ENCODE results near the gene DLK1.

Gene DLK1
- 0 reads per million in 2 donors for total RNA-seq

- no peak for DNase-seq
These were observed at the start of gene DLK1 for GRCh38 chr14:100726550-100727085. DLK1 (plus strand) TSS chr14:100726892; CDS start chr14:100727069, 177 bp downstream.

GRCh38 chr14:100677152-100677551 is 49.5 kb upstream of the DLK1 start:
- DNase-seq: no peak

GRCh38 chr14:100677554-100678468 is 48.9 kb upstream of the DLK1 start:
- DNase-seq: no peak

- no peak for DNase-seq
These were observed 48.2 kb upstream of the DLK1 start for GRCh38 chr14:100678469-100678828.

GRCh38 chr14:100679153-100679552 is 47.5 kb upstream of the DLK1 start:
- DNase-seq: no peak

GRCh38 chr14:100679707-100680438 is 46.8 kb upstream of the DLK1 start:
- no peak for DNase-seq

- no peak for DNase-seq
These were observed 46.1 kb upstream of the DLK1 start for GRCh38 chr14:100680439-100681051.

- DNase-seq: no peak
These were observed 45.6 kb upstream of the DLK1 start for GRCh38 chr14:100681111-100681510.

GRCh38 chr14:100682749-100683148 is 43.9 kb upstream of the DLK1 start:
- no peak for DNase-seq

- no peak for DNase-seq
These were observed 43.1 kb upstream of the DLK1 start for GRCh38 chr14:100683578-100683977.

- DNase-seq: no peak
These were observed 42.5 kb upstream of the DLK1 start for GRCh38 chr14:100684154-100684553.

GRCh38 chr14:100684961-100685360 is 41.7 kb upstream of the DLK1 start:
- DNase-seq: no peak

- no peak for DNase-seq
These were observed 39.8 kb upstream of the DLK1 start for GRCh38 chr14:100686858-100687257.

GRCh38 chr14:100687386-100687785 is 39.3 kb upstream of the DLK1 start:
- no peak for DNase-seq

GRCh38 chr14:100688051-100688450 is 38.6 kb upstream of the DLK1 start:
- no peak for DNase-seq

GRCh38 chr14:100688598-100689461 is 37.9 kb upstream of the DLK1 start:
- no peak for DNase-seq

- no peak for DNase-seq
These were observed 36.0 kb upstream of the DLK1 start for GRCh38 chr14:100690672-100691071.

- DNase-seq: no peak
These were observed 35.2 kb upstream of the DLK1 start for GRCh38 chr14:100691395-100692056.

- no peak for DNase-seq
These were observed 34.4 kb upstream of the DLK1 start for GRCh38 chr14:100692256-100692655.

GRCh38 chr14:100692859-100693558 is 33.7 kb upstream of the DLK1 start:
- DNase-seq: no peak
